ENCODE data around the gene COX7A2. TPM values are rescaled to one million over a fixed set of nuclear protein-coding genes. Genes with fewer than 3 reads are reported as not detected.

COX7A2 gene
- total RNA-seq, 1 experiment from 2014 or later, result 707 TPM

DNA sequence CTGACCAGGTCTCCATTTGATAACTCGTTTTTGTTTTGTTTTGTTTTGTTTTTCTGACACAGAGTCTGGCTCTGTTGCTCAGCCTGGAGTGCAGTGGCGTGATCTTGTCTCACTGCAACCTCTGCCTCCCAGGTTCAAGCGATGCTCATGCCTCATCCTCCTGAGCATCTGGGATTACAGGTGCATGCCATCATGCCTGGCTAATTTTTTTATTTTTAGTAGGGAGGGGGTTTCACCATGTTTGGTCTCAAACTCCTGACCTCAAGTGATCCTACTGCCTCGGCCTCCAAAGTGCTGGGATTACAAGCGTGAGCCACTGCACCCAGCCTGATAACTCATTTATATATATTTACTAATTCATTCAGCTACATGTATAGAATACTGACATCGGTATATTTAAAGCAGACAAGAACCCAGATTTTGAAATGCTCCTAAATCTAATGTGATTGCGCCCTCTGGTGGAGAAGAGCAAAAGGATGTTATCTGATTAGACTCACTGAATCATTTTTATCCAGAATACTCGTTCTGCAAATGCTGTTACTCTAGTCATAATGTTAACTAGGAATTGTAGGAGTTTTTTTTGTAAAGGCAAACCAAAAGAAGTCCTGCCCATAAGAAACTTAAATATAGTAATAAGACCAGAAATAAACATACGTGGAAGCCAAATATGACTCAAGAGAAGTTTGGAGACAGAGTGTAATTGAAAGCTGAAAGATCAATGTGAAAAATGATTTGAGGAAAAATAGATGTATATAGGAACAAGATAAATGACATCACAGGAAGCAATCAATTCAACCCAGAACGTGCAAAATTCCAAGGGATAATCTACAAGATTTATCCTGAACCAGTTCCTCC, 32.5 kb downstream of the COX7A2 start:
- Histone ChIP-seq H3K4me1 (ENCODE audit: control insufficient read depth, insufficient read depth, low read length) (peaks cover 7% of the 10 kb centered on the region; the same call in 1 of the 2 replicates), H3K9me3 (ENCODE audit: control insufficient read depth, insufficient read depth, low read depth, low read length) (no peaks in the 10 kb centered on the region), H3K36me3 (ENCODE audit: control insufficient read depth, insufficient read depth, low read length) (no peaks in the 10 kb centered on the region), H3K4me3 (ENCODE audit: low read depth in 2 of 2, low read length in 2 of 2) (no peak overlapping the region), H3K27ac (ENCODE audit: low read length) (no peak overlapping the region), H3K27me3 (ENCODE audit: control insufficient read depth, insufficient read depth, low read length) (peaks cover 5% of the 10 kb centered on the region; the same call in 1 of the 2 replicates)
- in situ Hi-C loops (cut with HindIII; ENCODE audit: low pct_unique_long_range_greater_than_20kb, low sequenced_read_pairs) (no loop called here), intact Hi-C loops (cut with micrococcal nuclease; ENCODE audit: unreplicated experiment) (loop anchor here (5.0 to 10.0 kb wide), 3 partner anchors 1354 to 1536 kb away; no protein-coding TSS in a partner anchor)
- no peak; the same call in 1 of the 2 replicates for ATAC-seq
- TF ChIP-seq, protein P1, sequence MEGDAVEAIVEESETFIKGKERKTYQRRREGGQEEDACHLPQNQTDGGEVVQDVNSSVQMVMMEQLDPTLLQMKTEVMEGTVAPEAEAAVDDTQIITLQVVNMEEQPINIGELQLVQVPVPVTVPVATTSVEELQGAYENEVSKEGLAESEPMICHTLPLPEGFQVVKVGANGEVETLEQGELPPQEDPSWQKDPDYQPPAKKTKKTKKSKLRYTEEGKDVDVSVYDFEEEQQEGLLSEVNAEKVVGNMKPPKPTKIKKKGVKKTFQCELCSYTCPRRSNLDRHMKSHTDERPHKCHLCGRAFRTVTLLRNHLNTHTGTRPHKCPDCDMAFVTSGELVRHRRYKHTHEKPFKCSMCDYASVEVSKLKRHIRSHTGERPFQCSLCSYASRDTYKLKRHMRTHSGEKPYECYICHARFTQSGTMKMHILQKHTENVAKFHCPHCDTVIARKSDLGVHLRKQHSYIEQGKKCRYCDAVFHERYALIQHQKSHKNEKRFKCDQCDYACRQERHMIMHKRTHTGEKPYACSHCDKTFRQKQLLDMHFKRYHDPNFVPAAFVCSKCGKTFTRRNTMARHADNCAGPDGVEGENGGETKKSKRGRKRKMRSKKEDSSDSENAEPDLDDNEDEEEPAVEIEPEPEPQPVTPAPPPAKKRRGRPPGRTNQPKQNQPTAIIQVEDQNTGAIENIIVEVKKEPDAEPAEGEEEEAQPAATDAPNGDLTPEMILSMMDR (IDR thresholded peaks at IDR 0.05), result peak; percentile 81
- TF ChIP-seq REST (IDR thresholded peaks at IDR 0.05; ENCODE audit: insufficient read depth in 1 of 2, low read depth in 2 of 2, low read length in 1 of 2), result no peak
- POLR2A ChIA-PET, result no interaction called here
- no TSS peak for BruUV-seq (replicated peaks)
- no peak for DNase-seq (ENCODE audit: low read depth, low spot score)
- CTCF ChIA-PET, result interaction anchor here (0.7 kb wide), 2 partner anchors 1387 to 1462 kb away, joined by 4 to 5 read pairs; no protein-coding TSS in a partner anchor

- DNase-seq (ENCODE audit: low read depth, low spot score), result no peak
- POLR2A ChIA-PET, result interaction anchor here (0.6 kb wide), 1 partner anchor 1191 kb away, joined by 3 read pairs; no protein-coding TSS in a partner anchor
- TF ChIP-seq, protein P1 (IDR thresholded peaks at IDR 0.05), result peak; percentile 57
- TF ChIP-seq POLR2AphosphoS5 (IDR thresholded peaks at IDR 0.05; ENCODE audit: low read depth, low read length) (no peak), SIN3A (IDR thresholded peaks at IDR 0.05; ENCODE audit: borderline replicate concordance, insufficient read depth, low read depth, low read length) (no peak)
- no peak for ATAC-seq
- CTCF ChIA-PET, result interaction anchor here (0.5 to 1.1 kb wide), 5 partner anchors 615 to 1470 kb away, joined by 3 to 10 read pairs (median 4); no protein-coding TSS in a partner anchor
- intact Hi-C loops (cut with micrococcal nuclease; ENCODE audit: unreplicated experiment), result loop anchor here (5.0 to 10.0 kb wide), 4 partner anchors 314 to 1237 kb away; no protein-coding TSS in a partner anchor
- Histone ChIP-seq H3K36me3 (ENCODE audit: control insufficient read depth, insufficient read depth, low read length) (no peaks in the 10 kb centered on the region; the same call in 1 of the 2 replicates), H3K4me1 (ENCODE audit: control insufficient read depth, insufficient read depth, low read length) (peaks cover 10% of the 10 kb centered on the region), H3K9me3 (ENCODE audit: control insufficient read depth, insufficient read depth, low read depth, low read length) (no peaks in the 10 kb centered on the region), H3K27ac (ENCODE audit: low read length) (no peak overlapping the region), H3K27me3 (ENCODE audit: control insufficient read depth, insufficient read depth, low read length) (peaks cover 5% of the 10 kb centered on the region; the same call in 1 of the 2 replicates), H3K4me3 (ENCODE audit: low read depth in 2 of 2, low read length in 2 of 2) (no peak overlapping the region)
- BruUV-seq (replicated peaks), result no TSS peak
- in situ Hi-C loops (cut with HindIII; ENCODE audit: low pct_unique_long_range_greater_than_20kb, low sequenced_read_pairs), result no loop called here
These were observed 34.3 kb downstream of the COX7A2 start for GRCh38 chr6:75209184-75209723.
